NCI-H2196 (cell line): ENCODE data around the gene EYS.

Source experiments
- DNase-seq: peaks from one replicate; lab custom pipeline; 2025; ENCODE audit not compliant: unreplicated experiment; lab: John Stamatoyannopoulos, UW

Gene EYS

GRCh38 chr6:64988148-64988547, 718.9 kb downstream of the EYS start:
- DNase-seq = no peak

DNA sequence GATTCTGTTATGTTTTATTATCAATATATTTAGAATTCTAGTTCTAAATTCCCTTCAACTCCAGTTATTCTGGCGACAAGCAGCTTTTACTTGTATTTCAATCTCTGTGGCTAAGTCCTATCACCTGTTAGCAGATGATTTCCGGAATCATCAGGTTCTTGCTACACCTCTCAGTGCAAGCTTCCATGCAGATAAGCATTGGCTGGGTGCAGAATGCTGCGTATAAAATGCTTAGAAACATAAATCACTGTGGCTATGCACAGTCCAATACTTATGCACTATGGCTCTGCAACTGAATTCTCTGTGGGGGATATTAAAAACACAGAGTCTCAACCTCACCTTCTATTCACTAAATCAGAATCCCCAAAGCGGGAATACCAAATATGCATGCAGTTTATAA, 720.0 kb downstream of the EYS start:
- DNase-seq = no peak

DNA sequence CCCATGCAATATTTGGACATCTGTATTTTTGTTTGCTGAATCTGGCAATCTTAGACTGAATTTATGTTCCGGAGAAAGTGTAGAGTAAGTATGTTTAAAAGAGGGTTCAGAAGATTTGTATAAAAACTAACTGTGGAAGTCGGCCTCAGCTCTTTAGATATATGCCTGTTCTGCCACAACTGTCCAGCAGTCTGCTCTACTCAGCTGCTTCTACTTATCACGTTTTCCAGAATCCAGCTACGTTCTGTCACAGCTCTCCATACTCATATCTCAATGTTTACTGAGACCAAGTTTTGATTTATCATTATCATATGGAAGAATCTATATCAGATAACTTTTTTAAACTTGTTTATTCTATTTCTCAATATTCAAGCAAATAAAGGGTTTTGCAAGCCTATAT, 721.3 kb downstream of the EYS start:
- no peak for DNase-seq

DNA sequence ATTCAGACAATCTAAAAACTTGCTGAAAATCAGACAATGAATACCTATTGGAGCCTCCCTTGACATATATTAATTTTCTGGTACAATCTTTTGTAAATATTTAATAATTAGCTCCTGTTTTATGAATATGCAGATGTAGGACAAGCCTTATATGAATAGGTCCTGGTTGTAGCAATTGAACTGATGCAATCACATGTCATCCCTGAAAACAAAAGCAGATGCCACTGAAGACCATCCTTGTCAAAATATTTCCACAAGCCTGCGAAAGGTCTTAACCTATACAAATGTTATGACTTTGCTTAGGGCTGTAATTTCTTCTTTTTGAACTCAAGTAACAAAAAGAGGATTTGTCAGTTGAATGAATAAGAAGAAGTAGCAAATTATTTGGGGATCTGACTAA, 722.1 kb downstream of the EYS start:
- no peak for DNase-seq

DNA sequence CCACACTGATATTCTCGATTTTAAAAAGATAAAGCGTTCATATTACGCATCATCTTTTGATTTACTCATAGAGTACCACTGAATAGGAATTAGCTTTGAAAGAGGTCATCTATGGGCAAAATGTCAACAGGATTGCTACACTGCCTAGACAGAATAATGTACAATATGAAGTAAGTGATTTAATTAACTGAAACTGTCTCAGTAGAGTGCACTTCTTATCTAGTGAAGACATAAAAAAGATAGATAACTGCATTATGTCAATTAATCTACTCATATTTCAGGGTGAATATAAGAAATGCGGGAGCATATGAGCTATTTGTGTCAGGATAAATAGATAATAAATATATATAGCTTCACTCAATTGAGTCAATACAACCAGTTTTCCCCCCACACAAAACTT, 723.9 kb downstream of the EYS start:
- no peak for DNase-seq

GRCh38 chr6:64973142-64973541, 733.9 kb downstream of the EYS start:
- DNase-seq = no peak

GRCh38 chr6:64969139-64969538, 737.9 kb downstream of the EYS start:
- DNase-seq = no peak

DNA sequence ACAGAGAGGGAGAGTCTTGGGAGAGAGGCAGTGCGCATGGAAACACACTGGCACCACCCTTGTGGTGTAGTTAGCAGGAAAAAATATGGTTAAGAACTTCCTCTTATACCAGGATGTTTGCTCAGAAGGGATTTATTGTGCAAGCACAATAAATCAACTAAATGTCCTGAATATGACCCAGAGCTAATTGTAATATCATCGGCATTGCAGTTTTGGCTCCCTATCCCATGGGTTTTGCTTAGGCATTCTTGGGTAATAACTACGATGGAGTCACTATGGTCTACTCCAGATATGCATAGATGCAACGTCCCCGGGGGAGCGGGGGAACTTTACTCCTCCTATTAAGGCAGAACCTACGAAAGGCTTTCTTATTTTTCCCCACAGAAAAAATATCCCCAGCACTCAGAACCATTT, 751.6 kb downstream of the EYS start:
- DNase-seq = no peak

DNA sequence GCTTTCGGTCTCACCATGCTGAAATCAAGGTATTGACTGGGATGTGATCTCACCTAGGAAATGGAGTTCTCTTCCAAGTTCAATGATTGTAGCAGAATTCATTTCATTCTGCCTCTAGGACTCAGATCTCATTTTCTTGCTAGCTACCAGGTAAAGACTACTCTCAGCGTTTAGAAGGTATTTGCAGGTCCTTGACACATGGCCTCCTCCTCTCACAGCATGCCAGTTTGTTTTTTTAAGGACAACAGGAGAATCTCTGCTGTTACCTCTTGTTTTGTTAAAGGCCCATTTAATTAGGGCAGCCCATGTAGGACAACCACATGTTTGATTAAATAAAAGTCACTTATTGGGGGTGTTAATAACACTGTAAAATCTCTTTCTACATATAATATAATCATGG, 757.8 kb downstream of the EYS start:
- no peak for DNase-seq

DNA sequence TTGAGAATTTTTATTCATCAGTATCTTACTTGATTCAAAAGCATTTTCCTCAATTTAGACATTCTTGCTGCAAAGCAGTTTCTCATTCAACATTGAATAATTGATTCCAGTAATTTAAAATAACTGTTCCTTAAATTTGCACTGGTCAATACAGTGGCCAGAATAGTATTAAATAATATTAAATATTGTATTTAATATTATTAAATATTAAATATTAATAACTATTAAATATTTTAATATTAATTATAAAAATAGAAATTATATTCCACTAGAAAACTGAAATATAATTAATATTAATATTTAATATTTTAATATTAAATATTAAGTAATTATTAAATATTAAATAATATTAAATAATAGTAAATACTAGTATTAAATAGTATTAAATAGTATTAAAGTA, 758.8 kb downstream of the EYS start:
- DNase-seq = no peak

GRCh38 chr6:64945450-64945849, 761.6 kb downstream of the EYS start:
- no peak for DNase-seq

GRCh38 chr6:64932486-64932885, 774.5 kb downstream of the EYS start:
- DNase-seq = no peak

DNA sequence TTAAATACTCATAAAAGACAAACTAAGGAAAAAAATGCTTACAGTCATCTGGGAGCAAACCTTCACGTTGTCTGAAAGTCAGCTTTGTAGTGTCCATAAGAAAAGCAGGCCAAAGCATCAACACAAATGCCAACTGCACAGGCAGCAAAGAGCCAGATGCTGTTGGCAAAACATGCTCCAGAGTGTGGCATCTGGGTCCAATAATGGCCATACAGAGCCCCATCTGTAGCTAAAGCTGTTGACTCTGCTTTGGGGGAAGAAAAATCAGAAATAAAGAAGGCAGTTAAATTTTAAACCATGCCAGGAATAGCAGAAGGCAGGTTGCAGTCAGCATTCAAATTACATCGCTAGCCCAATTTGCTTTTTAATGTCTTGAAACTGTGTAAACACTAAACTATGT, 776.3 kb downstream of the EYS start:
- no peak for DNase-seq

DNA sequence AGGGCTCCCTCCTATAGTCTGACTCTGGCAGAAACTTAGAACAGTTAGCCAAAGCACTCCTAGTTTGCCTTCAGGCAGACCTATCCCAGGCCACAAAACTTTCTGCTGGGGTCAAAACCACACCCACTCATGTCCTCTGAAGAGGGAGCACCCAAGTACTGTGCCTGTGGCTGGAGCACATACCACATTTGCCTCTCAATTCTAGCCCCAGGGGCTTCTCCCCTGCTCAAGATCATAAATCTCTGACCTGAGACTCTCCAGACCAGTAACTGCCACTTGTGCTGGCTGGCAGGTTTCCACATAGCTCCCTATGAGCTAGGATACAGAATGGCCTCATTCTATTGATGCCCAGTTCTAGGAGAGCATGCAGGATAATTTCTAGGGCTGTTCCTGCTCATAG, 781.0 kb downstream of the EYS start:
- no peak for DNase-seq

DNA sequence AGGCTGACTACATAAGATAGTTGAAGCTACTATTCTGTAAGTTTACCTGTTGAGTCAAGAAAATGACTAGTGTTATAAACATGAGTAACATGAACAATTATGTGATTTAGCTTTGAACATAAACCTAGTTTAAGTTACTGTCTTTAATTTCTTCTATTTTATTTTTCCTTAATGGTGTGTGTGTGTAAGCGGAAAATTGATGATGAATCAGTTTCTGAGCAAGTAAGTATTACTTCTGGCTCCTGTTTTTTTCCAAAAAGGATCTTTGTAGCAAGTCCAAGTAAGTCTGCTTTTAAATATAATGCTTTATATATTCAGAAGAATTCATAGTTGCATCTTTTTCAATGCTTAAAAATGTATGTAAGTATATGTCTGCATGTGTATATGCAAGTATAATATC, 786.8 kb downstream of the EYS start:
- DNase-seq = no peak

- DNase-seq = no peak
Observed at GRCh38 chr6:64914124-64914523, 792.9 kb downstream of the EYS start.

- no peak for DNase-seq
Observed at GRCh38 chr6:64912966-64913365, 794.1 kb downstream of the EYS start.

DNA sequence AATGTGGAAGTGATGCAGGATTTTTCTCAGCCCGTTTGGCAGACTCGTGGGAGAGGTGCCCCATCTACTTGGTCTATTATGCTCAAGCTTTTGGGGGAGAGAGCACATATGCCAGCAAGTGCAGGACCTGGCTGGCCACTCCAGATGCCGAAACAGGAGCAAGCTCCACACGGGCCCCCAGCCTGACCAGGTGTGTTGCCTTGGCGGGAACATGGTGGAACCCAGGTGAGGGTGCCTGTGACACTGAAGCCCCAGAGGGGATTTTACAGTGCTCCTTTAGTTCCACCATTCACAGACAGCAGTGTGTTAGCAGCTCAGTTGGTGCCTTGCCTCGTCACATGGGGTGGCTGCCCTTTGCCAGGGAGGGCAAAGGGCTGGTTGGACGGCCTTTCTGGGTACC, 798.9 kb downstream of the EYS start:
- no peak for DNase-seq

- DNase-seq = no peak
Observed at GRCh38 chr6:64904616-64905015, 802.4 kb downstream of the EYS start.

- no peak for DNase-seq
Observed at GRCh38 chr6:64902596-64902995, 804.4 kb downstream of the EYS start.

DNA sequence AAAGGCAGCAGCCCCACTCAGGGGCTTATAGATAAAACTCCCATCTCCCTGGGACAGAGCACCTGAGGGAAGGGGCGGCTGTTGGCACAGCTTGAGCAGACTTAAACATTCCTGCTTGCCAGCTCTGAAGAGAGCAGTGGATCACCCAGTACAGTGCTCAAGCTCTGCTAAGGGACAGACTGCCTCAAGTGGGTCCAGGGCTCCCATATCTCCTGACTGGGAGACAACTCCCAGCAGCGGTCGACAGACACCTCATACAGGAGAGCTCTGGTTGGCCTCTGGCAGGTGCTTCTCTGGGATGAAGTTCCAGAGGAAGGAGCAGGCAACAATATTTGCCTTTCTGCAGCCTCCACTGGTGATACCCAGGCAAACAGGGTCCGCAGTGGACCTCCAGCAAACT, 810.1 kb downstream of the EYS start:
- DNase-seq = no peak

- DNase-seq = no peak
Observed at GRCh38 chr6:64895945-64896344, 811.1 kb downstream of the EYS start.

GRCh38 chr6:64890609-64891008, 816.4 kb downstream of the EYS start:
- no peak for DNase-seq

DNA sequence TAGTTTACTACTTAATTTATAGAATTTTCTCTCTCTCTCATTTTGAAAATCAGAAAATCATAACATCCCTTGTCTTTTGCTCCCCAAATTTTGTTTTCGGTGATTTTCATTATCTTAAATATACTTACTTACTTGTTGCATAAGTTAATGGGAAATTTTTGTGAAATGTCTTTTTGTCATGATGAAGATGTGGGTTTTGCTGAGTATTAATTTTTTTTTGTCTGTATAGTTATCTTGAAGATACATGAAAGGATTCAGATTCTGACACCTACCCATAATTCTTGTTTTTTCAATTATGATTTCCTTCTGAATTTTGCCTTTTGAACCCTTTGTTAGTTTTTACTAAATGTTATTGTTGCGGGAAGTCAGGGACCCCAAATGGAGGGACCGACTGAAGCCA, 817.9 kb downstream of the EYS start:
- DNase-seq = no peak
